Measurements from ENCODE around the gene BOD1L1.

The BOD1L1 gene

DNA sequence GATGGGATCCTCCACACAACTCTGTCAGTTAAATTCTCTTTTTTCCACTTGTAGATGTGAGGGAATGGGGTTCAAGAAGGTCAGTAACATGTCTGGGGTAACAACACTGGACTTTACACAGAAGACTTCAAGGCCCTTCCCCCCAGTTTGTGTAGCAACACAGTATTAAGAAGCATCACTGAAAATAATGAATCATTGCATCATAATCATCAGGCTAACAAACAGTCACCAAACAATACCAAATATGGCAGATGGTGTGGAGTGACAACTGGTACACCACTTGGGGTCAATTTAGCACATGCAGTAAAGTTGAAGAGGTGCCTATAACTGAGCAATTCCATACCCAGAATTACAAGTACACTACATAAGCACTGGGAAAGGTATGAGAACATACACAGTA is 38.6 kb downstream of the BOD1L1 start:
- no peak for TF ChIP-seq CTCF (IDR thresholded peaks at IDR 0.05; ENCODE audit: insufficient read depth, missing control alignments)
- no peak for FAIRE-seq
- no peak for DNase-seq (ENCODE audit: insufficient read length, low spot score)

GRCh38 chr4:13584481-13584880 is 43.0 kb downstream of the BOD1L1 start:
- no peak for TF ChIP-seq CTCF (IDR thresholded peaks at IDR 0.05; ENCODE audit: insufficient read depth, missing control alignments)
- no peak for FAIRE-seq
- no peak for DNase-seq (ENCODE audit: insufficient read length, low spot score)

- FAIRE-seq = no peak
- DNase-seq (ENCODE audit: insufficient read length, low spot score) = no peak
- no peak for TF ChIP-seq CTCF (IDR thresholded peaks at IDR 0.05; ENCODE audit: insufficient read depth, missing control alignments)
Measured at GRCh38 chr4:13580036-13580435, 47.5 kb downstream of the BOD1L1 start.

DNA sequence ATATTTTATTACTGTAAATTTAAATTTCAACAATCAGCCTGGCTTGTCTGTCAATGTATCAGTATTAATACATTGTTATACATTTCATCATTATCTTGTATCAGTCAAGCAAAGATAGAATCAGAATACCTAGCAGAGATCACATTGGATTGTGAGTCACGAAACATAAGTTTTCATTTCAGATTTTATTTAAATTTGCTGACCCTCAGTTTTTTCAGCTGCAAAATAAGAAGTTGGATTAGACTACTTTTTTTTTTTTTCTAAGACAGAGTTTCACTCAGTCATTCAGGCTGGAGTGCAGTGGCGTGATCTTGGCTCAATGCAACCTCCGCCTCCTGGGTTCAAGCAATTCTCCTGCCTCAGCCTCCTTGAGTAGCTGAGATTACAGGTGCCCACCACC is 49.9 kb downstream of the BOD1L1 start:
- no peak for DNase-seq (ENCODE audit: insufficient read length, low spot score)
- TF ChIP-seq CTCF (IDR thresholded peaks at IDR 0.05; ENCODE audit: insufficient read depth, missing control alignments) = no peak
- FAIRE-seq = no peak

- DNase-seq (ENCODE audit: insufficient read length, low spot score) = no peak
- no peak for FAIRE-seq
- no peak for TF ChIP-seq CTCF (IDR thresholded peaks at IDR 0.05; ENCODE audit: insufficient read depth, missing control alignments)
Measured at GRCh38 chr4:13570916-13571315, 56.6 kb downstream of the BOD1L1 start.

GRCh38 chr4:13567125-13567524 is 60.4 kb downstream of the BOD1L1 start:
- FAIRE-seq (no peak), DNase-seq (ENCODE audit: insufficient read length, low spot score) (no peak)
- no peak for TF ChIP-seq CTCF (IDR thresholded peaks at IDR 0.05; ENCODE audit: insufficient read depth, missing control alignments)

DNA sequence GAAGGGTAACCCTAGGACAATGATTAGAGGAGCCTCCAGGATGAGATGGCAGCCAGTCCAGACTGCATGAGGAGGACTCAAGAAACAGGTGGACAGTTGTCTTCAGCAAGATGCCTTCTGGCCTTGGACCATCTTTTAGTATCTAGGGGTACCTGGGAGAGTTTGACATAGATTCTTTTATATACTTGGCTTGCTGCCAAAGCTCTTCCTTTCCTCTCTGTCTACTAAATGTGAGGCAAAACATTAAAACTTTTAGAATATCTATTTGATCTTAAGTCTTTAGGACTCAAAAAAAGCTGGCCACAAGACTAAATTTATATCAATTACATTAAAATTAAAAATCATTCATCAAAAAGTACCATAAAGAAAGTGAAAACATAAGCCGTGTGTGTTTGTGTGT is 64.6 kb downstream of the BOD1L1 start:
- no peak for FAIRE-seq
- DNase-seq (ENCODE audit: insufficient read length, low spot score) = no peak
- no peak for TF ChIP-seq CTCF (IDR thresholded peaks at IDR 0.05; ENCODE audit: insufficient read depth, missing control alignments)

All from D721Med (cell line).